GM12892 (cell line): ENCODE measurements around the gene SMARCE1.
A peak's percentile ranks its signal among the peaks of the same experiment; 100 is the strongest.
"Not testable (repeated sequence)": the region's sequence is repeated elsewhere in the genome, so short reads cannot be mapped to it uniquely, and the experiment has no call there.

Experiments
- DNase-seq: peaks from one replicate; pipeline ENCODE4 v3.0.0; 2011; ENCODE audit not compliant: insufficient read length
- FAIRE-seq: peaks from 2 replicates; lab custom pipeline; 2011; peaks lifted over from hg19 to GRCh38; lab: Jason Lieb, UNC
- POLR2A ChIP-seq: IDR thresholded peaks from 2 replicates; pipeline ENCODE4 v1.6.1; 2011; ENCODE audit warnings: low read depth, low read length, control low read depth
- POLR2AphosphoS5 ChIP-seq: IDR thresholded peaks from 2 replicates; pipeline ENCODE4 v1.6.1; 2011; ENCODE audit warnings: low read depth, low read length, control low read depth
- TAF1 ChIP-seq: IDR thresholded peaks from 2 replicates; pipeline ENCODE4 v1.6.1; 2011; ENCODE audit warnings: low read depth, mild to moderate bottlenecking, control low read depth, low read length, borderline replicate concordance

Gene SMARCE1

DNA sequence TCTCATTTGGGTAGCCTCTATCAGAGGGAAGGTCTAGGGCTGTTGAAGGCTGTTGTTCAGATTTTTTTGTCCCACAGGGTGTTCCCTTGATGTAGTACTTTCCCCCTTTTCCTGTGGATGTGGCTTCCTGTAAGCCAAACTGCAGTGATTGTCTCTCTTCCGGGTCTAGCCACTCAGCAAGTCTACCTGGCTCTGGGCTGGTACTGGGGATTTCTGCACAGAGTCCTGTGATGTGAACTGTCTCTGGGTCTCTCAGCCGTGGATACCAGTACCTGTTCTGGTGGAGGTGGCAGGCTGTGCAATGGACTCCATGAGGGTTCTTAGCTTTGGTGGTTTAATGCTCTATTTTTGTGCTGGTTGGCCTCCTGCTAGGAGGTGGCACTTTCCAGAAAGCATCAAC, 59.1 kb downstream of the SMARCE1 start:
- FAIRE-seq, result no peak
- DNase-seq, result no peak
- TF ChIP-seq POLR2AphosphoS5 (no peak), TAF1 (no peak), POLR2A (no peak)

GRCh38 chr17:40586264-40586663, 61.4 kb downstream of the SMARCE1 start:
- DNase-seq, FAIRE-seq: not testable (repeated sequence)

- not testable (repeated sequence) for FAIRE-seq, DNase-seq
Observed at GRCh38 chr17:40584950-40585349, 62.7 kb downstream of the SMARCE1 start.

- TF ChIP-seq POLR2A (no peak), POLR2AphosphoS5 (peak; percentile 78; the same call in 1 of the 2 replicates)
- DNase-seq (no peak), FAIRE-seq (peak; percentile 94)
Observed at GRCh38 chr17:40582328-40582901, 65.2 kb downstream of the SMARCE1 start.

GRCh38 chr17:40580140-40580539, 67.5 kb downstream of the SMARCE1 start:
- TF ChIP-seq TAF1 (no peak), POLR2AphosphoS5 (no peak), POLR2A (no peak)
- FAIRE-seq, result no peak
- DNase-seq, result no peak

DNA sequence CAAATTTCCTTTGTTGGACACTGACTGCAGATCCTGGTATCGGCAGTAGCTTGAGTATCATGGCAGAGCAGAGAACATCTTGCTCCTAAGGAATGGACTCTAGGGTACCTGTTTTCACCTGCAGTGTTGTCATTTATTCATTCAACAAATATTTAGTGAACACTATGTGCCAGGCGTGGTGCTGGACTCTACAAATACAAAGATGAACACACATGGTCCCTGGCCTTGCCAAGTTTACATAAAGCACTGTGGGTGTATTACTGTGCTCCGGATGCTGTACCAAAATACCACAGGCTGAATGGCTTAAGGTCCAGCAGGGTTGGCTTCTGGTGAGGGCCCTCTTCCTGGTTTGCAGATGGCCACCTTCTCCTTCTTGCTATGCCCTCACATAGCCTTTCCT, 68.1 kb downstream of the SMARCE1 start:
- DNase-seq, result no peak
- TF ChIP-seq POLR2AphosphoS5 (no peak), POLR2A (no peak), TAF1 (no peak)
- no peak for FAIRE-seq

GRCh38 chr17:40577611-40578065, 70.0 kb downstream of the SMARCE1 start:
- TF ChIP-seq POLR2A (no peak), TAF1 (no peak), POLR2AphosphoS5 (no peak)
- DNase-seq (no peak), FAIRE-seq (peak; percentile 91)

GRCh38 chr17:40576113-40576740, 71.4 kb downstream of the SMARCE1 start:
- TF ChIP-seq TAF1 (no peak), POLR2A (no peak), POLR2AphosphoS5 (no peak)
- DNase-seq (no peak), FAIRE-seq (no peak)
